NB4 (cell line): Measurements from ENCODE around the gene MDGA2.
"Not testable (repeated sequence)": the region's sequence is repeated elsewhere in the genome, so short reads cannot be mapped to it uniquely, and the experiment has no call there.

ENCODE experiments used
- POLR2A ChIP-seq: IDR thresholded peaks from 2 replicates; pipeline ENCODE4 v1.6.1; 2011; ENCODE audit warnings: mild to moderate bottlenecking; ENCODE audit not compliant: insufficient read length; ENCODE audit errors: extremely low read depth
- TF ChIP-seq, protein P1 (sequence below): IDR thresholded peaks from one replicate; pipeline ENCODE4 v1.5.1; 2012; ENCODE audit warnings: low read depth, low read length
- TF ChIP-seq, protein P2 (sequence below): IDR thresholded peaks from 2 replicates; pipeline ENCODE4 v1.6.1; 2011; ENCODE audit warnings: low read depth, low read length

DNA sequence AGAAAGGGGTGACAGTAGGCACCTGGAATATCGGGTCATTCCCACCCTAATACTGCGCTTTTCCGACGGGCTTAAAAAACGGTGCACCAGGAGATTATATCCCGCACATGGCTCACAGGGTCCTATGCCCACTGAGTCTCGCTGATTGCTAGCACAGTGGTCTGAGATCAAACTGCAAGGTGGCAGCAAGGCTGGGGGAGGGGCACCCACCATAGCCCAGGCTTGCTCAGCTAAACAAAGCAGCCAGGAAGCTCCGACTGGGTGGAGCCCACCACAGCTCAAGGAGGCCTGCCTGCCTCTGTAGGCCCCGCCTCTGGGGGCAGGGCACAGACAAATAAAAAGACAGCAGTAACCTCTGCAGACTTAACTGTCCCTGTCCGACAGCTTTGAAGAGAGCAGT lies 503.5 kb downstream of the MDGA2 start:
- TF ChIP-seq, protein P1, sequence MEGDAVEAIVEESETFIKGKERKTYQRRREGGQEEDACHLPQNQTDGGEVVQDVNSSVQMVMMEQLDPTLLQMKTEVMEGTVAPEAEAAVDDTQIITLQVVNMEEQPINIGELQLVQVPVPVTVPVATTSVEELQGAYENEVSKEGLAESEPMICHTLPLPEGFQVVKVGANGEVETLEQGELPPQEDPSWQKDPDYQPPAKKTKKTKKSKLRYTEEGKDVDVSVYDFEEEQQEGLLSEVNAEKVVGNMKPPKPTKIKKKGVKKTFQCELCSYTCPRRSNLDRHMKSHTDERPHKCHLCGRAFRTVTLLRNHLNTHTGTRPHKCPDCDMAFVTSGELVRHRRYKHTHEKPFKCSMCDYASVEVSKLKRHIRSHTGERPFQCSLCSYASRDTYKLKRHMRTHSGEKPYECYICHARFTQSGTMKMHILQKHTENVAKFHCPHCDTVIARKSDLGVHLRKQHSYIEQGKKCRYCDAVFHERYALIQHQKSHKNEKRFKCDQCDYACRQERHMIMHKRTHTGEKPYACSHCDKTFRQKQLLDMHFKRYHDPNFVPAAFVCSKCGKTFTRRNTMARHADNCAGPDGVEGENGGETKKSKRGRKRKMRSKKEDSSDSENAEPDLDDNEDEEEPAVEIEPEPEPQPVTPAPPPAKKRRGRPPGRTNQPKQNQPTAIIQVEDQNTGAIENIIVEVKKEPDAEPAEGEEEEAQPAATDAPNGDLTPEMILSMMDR = not testable (repeated sequence)
- TF ChIP-seq, protein P2, sequence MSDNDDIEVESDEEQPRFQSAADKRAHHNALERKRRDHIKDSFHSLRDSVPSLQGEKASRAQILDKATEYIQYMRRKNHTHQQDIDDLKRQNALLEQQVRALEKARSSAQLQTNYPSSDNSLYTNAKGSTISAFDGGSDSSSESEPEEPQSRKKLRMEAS = not testable (repeated sequence)
- TF ChIP-seq POLR2A = not testable (repeated sequence)
